ENCODE data around the gene CCDC93.

GRCh38 chr2:117996525-117996924, 17.3 kb downstream of the CCDC93 start:
- TF ChIP-seq POLR2A (IDR thresholded peaks at IDR 0.05; ENCODE audit: low read depth) (no peak), POLR2AphosphoS5 (IDR thresholded peaks at IDR 0.05) (no peak), EP300 (IDR thresholded peaks at IDR 0.05) (no peak)
- TF ChIP-seq, protein P1, sequence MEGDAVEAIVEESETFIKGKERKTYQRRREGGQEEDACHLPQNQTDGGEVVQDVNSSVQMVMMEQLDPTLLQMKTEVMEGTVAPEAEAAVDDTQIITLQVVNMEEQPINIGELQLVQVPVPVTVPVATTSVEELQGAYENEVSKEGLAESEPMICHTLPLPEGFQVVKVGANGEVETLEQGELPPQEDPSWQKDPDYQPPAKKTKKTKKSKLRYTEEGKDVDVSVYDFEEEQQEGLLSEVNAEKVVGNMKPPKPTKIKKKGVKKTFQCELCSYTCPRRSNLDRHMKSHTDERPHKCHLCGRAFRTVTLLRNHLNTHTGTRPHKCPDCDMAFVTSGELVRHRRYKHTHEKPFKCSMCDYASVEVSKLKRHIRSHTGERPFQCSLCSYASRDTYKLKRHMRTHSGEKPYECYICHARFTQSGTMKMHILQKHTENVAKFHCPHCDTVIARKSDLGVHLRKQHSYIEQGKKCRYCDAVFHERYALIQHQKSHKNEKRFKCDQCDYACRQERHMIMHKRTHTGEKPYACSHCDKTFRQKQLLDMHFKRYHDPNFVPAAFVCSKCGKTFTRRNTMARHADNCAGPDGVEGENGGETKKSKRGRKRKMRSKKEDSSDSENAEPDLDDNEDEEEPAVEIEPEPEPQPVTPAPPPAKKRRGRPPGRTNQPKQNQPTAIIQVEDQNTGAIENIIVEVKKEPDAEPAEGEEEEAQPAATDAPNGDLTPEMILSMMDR (IDR thresholded peaks at IDR 0.05): no peak

All from esophagus muscularis mucosa (tissue), 4 donors.